AG10803 (cell line): ENCODE results near the gene PCID2.

ENCODE experiments used
- DNase-seq: peaks from one replicate; pipeline ENCODE4 v3.0.0; 2010; ENCODE audit warnings: low read depth
- H3K4me3 ChIP-seq: 2 replicates; pipeline ENCODE4 v1.5.1; 2011; ENCODE audit warnings: mild to moderate bottlenecking, low read length, control low read depth
- TF ChIP-seq, protein P1 (sequence below): conservative IDR thresholded peaks from 2 replicates; pipeline ENCODE4 v1.5.1; 2011; ENCODE audit warnings: mild to moderate bottlenecking, low read length, control low read depth, inconsistent platforms

The PCID2 gene

DNA sequence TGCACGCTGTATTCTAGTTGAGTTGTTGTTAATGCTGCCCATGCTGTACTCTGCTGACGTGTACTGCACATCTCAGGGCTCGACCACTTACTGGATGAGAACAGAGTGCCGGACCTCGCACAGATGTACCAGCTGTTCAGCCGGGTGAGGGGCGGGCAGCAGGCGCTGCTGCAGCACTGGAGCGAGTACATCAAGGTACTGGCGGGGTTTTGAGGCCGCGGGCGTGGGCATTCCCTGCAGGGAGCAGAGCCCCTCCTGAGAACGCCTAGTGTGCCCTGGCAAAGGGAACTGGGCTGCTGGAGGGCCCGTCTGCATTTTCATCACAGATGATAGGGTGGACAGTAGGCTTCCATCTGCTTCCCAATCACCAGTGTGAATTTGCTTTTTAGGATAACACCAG lies 30.9 kb upstream of the PCID2 start:
- DNase-seq: no peak
- H3K4me3 ChIP-seq: no peak overlapping the region
- TF ChIP-seq, protein P1, sequence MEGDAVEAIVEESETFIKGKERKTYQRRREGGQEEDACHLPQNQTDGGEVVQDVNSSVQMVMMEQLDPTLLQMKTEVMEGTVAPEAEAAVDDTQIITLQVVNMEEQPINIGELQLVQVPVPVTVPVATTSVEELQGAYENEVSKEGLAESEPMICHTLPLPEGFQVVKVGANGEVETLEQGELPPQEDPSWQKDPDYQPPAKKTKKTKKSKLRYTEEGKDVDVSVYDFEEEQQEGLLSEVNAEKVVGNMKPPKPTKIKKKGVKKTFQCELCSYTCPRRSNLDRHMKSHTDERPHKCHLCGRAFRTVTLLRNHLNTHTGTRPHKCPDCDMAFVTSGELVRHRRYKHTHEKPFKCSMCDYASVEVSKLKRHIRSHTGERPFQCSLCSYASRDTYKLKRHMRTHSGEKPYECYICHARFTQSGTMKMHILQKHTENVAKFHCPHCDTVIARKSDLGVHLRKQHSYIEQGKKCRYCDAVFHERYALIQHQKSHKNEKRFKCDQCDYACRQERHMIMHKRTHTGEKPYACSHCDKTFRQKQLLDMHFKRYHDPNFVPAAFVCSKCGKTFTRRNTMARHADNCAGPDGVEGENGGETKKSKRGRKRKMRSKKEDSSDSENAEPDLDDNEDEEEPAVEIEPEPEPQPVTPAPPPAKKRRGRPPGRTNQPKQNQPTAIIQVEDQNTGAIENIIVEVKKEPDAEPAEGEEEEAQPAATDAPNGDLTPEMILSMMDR: no peak

DNA sequence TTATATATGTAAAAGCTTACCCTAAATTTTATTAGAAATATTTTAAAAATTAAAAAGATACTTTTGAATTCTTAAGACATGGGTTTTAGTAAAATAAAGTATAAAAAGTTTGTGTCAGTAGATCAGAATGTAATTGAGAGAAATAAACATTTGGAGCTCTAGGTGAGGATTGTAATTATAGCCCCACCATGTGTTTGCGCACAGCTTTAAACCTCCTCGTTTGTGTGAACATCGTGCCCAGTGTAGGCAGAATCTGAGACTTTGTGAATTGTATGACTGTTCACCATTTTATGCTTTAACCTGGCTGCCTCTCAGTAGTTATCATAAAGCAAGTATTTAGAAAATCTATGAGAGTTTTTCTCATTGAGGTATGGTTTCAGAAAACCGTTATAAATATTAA lies 30.1 kb upstream of the PCID2 start:
- TF ChIP-seq, protein P1: no peak
- H3K4me3 ChIP-seq: no peak overlapping the region
- DNase-seq: no peak

DNA sequence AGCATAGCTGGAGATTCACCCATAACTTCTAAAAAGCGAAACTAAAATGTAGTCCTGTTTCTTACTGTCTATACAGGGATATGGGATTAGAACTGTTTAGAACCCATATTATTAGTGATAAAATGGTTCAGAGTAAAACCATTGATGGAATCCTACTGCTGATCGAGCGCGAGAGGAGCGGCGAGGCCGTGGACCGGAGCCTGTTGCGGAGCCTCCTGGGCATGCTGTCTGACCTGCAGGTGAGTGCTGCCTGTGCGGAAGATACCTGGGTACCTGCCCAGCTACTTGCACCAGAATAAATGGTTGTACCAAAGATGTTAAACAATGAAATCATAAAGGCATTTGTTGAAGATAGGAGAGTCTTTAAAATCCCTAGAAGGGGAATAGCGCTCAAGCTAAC lies 24.6 kb upstream of the PCID2 start:
- H3K4me3 ChIP-seq: no peak overlapping the region
- DNase-seq: no peak
- TF ChIP-seq, protein P1: no peak

DNA sequence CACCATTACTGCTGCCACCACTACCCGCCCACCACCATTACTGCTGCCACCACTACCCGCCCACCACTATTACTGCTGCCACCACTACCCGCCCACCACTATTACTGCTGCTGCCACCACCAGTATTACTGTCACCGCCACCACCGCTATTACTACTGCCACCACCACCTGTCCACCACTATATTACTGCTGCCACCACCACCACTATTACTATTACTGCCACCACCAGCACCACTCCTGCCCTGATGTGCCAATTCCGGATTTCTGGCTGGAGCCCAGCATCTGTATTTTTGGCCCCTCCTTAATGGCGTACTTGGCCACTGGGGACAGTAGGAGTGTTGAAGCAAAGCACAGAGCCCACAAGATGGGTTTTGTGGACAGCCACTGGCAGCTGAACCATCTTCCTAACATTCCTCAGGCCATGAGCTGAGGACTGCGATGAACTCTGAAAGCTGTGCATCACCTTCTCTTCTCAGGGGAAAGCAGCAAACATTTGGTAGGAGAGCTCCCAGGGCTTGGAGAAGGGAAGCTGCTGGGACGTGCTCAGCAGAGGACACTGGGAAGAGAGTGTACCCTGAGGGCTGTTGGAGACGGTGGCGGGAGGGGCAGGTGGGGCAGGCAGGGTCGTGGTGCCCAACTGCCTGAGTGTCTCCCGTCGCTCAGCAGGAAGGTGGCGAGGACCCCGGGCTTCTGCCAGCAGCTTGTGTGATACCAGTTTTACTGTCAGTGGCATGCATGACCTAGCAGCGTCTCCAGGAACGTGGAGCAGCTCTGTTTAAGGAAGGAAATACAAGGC lies 23.9 kb upstream of the PCID2 start:
- TF ChIP-seq, protein P1: no peak

DNA sequence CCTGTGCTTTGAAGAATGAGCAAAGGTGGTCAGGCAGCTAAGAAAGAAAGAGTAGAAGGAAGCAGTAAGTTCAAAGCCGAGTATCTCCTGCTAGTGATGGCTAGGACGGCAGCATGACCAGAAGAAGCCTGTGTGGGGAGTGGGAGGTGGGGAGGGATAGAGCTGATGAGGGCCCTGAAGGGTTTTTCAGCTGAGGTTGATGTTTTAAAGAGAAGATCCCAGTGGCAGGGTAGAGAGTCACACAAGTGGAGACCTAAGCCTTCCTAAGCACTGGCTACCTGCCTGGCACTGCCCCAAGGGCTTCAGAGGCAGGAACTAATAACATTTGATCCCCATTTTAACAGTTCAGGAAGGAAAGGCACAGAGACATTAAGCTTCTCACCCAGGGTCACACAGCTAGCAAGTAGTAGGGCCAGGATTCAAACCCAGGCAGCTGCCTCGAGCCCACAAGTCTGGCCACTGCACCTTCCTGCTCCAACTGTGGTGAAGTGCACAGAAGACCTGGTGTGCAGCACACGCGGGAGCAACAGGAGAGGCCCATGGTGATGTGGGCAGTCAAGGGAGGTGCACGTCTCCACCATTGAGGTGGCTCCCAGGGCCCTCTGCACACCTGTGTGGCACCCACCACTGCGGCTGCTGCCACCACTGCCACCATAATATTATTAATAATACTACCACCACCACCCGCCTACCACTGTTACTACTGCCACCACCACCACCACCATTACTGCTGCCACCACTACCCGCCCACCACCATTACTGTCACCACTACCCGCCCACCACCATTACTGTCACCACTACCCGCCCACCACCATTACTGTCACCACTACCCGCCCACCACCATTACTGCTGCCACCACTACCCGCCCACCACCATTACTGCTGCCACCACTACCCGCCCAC lies 23.1 kb upstream of the PCID2 start:
- TF ChIP-seq, protein P1: no peak
- H3K4me3 ChIP-seq: no peak overlapping the region
- no peak for DNase-seq

More for the DNA sequence above, 23.9 kb upstream of the PCID2 start:
- no peak for DNase-seq
- H3K4me3 ChIP-seq: no peak overlapping the region

DNA sequence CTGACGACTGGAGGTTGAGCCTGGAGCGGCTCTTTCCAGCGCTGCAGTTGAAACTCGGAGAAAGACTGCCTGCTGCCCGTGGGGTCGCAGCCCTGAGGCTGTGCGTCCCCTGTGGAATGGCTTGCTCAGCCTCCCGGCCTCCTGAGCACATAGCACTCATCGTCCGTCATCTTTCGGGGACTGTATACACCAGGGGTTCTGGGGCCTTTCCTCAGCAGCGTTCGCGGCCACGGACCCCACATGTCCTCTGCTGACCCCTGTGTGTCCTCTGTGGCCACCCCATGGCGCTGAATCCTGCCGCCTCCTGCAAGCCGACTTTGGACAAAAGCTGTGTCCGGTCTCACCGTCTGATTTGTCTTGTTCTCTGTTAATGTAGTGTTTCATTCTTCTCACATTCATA lies 21.3 kb upstream of the PCID2 start:
- no peak for DNase-seq
- TF ChIP-seq, protein P1: no peak
- no peak overlapping the region for H3K4me3 ChIP-seq
